Activated CD4-positive, alpha-beta T cell treated with anti-CD3 and anti-CD28 coated beads for 4 hours (primary cell): ENCODE results near the gene FAM187B.

Experiments used
- DNase-seq, 2 donors: peaks; one replicate each; pipeline ENCODE4 v3.0.0-alpha.2; 2020

Gene FAM187B

DNA sequence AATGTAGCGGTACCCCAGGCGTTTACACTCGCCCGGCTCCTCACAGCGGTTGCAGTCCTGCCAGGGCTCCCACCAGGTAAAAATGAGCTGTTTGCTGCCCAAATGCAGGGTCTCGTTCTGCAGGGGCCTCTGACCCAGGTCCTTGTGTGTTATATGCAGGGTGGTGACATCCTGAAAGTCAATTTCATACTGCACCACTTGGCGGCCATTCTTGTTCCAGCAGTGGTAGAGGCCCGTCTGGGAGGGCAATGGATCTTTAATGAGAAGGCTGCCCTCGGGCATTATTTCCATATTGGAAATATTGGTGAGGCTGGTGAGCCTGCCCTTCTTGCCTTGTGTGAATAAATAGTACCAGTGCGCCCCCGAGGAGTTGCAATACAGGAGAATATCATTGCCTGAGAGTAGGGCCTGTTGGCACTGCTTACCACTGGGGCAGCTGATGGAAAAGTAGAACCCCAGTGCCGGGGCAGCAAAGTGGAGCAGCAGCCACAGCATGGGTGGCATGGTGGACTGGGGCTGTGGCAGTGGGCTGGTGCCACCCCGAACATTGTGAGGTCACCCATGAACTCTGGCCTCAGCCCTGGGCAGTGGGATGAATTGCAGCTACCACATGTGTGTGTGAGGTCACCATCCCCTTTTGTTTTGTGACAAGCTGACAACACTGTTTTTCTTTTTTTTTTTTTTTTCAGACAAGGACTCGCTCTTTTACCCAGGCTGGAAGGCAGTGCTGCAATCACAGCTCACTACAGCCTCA is at the start of gene FAM187B:
FAM187B (minus strand) TSS at position 563 of the 754 bp plus-strand sequence; CDS start at position 504, 59 bp downstream.
- no peak for DNase-seq

DNA sequence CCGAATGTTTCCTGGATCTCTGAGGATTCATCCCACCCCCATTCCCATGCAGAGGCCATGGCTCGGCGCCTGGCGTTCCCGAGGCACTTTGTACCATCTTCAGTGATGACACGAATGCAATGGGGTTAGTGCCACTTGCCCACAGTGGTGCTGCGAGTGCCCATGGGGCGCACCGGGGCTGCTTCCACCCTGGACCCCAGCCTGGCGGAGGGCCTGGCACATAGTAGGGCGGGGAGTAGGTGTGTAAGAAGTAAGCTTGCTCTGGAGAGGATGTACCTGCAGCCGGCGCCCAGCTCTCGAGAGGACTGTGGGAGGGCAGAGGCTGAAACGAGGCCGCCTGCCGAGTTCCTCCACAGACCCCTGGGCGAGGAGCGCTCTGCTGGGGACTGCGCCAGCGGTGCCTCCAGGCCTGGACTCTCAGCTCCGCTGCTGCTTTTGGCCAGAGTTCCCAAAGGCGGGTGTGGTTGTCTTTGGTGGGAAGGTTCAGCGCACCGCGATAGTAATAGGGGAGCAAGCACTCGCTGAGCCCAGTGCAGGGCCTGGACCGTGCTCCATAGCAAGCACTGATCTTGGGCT is 48.3 kb upstream of the FAM187B start:
- DNase-seq: no peak

DNA sequence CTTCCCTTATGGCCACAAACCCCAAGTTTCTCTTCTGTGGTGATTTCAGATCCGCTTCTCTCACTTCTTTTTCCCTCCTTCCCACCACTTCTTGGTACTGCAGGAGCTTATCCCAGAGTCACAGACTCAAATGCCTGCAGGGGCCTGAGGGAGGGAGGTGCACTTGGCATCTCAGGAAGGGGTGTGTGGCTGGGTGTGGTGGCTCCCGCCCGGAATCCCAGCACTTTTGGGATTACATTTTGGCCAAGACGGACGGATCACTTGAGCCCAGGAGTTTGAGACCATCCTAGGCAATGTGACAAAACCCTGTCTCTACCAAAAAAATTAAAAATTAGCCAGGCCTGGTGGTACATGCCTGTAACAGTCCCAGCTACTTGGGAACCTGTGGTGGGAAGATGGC is 45.8 kb upstream of the FAM187B start:
- DNase-seq: no peak

DNA sequence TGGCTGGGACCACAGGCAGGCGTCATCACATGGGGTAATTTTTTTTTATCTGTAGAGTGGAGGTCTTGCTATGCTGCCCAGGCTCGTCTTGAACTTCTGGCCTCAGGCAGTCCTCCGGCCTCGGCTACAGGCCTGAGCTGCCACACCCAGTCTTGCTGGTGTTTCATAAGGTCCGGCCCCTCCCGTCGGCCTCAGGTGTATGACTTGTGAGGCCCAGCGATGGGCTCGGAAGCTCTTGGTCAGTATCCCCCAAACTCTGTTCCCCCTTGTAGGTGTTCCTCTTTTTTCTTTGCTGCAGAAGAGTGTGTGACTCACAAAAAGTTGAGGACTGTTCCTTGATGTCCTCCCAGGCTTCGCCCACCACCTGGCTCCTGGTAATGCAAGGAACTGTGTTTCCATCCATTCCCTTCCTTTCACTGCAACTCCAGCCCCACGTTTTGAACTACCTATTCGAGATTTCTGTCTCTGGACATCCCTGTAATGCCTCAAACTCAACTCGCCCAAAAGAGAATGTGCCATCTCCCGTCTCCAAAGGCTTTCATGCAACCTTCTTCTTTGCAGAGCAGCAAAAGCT is 45.2 kb upstream of the FAM187B start:
- DNase-seq: no peak

DNA sequence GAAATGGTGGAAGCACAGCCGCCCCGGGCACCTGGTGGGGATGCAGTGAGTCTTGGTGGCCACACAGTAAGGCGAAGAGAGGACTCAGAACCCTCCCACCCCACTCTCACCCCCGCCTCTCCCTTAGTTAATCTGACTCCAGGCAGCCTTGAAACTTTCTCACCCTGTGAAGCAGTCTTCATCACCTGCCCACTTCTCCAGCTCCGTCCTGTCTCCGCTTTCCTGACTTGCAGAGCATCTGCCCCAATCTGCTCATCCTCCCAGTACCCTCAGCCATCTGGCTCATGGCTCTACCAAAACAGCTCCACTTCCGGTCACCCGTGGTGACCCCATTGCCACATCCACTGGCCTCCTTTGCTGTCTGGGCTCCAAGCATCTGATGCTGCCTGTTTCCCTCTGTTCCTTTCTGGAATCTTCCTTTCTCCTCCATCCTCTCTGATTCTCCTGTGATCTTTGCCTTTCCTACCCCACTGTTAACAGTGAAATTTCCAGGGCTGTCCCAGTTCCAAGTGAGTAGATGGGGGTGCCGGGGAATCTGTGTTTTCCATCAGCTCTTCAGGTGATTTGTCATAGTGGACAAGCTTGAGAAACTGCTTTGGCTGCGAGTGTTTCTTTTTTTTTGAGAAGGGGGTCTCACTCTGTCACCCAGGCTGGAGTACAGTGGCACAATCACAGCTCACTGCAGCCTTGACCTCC is 44.6 kb upstream of the FAM187B start:
- DNase-seq: no peak

DNA sequence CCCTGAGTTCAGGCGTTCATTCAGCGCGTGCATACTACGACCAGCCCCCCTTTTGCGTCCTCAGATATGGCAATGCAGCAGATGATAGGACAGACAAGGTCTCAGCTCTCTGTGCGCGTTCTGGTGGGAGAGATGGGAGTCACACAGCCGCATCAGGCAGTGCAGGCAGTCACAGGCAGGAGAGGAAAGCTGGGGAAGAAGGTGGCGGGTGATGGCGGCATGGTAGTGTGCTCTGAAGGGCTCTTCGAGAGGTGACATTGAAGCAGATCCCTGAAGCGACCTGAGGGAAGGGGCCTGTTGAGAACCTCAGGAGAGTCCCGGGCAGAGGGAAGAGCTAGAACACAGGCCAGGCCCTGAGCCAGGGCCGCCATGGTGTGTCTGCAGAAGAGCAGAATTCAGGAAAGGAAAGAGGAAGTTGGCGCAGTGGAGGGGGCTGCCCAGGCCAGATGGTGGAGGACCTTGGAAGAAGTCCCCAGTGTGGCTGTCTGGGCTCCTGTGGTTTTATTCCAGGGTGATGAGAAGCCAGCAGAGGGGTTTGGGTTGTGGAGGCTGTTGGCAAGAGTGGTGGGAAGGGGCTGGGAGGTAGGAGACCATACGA is 43.7 kb upstream of the FAM187B start:
- DNase-seq: no peak

DNA sequence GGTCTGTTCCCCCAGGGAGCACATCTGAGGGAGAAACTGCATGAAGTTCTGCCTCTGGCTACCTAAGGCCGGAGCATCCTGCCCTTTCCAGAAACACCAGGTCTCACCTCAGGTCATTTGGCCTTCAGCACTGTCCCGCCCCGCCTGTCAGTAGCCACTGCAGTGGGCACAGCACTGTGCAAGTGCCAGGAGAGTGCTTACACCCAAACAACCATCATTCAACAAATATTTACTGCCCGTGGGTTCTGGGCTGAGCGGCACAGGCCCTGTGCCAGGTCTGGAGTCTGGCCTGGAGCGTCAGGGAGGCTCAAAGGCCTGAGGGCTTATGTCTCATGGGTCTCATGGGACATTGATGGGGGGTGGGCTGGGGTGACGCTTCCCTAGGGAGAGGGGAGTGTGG is 43.0 kb upstream of the FAM187B start:
- no peak for DNase-seq

DNA sequence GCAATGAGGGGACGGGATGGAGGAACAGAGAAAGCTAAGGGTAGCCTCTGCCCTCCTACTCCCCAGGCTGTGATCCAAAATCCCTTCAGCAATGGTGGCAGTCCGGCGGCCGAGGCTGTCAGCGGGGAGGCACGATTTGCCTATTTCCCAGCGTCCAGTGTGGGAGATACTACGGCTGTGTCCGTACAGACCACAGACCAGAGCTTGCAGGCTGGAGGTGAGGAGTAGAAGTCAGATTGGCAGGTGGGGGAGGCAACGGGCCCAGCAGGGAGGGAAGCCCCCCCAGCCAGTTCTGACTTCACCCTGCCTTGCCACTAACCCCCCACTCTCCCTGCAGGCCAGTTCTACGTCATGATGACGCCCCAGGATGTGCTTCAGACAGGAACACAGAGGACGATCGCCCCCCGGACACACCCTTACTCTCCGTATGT is 41.9 kb upstream of the FAM187B start:
- no peak for DNase-seq

DNA sequence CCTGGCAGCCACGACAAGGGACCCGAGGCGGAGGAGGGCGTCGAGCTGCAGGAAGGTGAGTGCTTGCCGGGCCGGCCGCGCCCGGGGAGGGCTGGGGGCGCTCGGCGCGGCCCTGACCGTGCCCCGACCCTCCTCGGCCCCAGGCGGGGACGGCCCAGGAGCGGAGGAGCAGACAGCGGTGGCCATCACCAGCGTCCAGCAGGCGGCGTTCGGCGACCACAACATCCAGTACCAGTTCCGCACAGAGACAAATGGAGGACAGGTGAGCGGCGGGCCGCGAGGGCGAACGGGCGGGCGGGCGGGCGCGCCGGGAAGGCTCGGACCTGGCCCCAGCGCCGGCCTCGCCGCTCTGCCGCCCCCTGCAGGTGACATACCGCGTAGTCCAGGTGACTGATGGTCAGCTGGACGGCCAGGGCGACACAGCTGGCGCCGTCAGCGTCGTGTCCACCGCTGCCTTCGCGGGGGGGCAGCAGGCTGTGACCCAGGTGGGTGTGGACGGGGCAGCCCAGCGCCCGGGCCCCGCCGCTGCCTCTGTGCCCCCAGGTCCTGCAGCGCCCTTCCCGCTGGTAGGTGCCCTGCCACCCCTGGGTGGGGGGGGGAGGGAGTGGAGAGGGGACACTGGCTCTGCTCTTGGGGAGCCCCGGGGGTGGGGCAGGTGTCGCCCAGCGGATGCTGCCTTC is 41.0 kb upstream of the FAM187B start:
- peak; percentile 70 to 77 for DNase-seq

DNA sequence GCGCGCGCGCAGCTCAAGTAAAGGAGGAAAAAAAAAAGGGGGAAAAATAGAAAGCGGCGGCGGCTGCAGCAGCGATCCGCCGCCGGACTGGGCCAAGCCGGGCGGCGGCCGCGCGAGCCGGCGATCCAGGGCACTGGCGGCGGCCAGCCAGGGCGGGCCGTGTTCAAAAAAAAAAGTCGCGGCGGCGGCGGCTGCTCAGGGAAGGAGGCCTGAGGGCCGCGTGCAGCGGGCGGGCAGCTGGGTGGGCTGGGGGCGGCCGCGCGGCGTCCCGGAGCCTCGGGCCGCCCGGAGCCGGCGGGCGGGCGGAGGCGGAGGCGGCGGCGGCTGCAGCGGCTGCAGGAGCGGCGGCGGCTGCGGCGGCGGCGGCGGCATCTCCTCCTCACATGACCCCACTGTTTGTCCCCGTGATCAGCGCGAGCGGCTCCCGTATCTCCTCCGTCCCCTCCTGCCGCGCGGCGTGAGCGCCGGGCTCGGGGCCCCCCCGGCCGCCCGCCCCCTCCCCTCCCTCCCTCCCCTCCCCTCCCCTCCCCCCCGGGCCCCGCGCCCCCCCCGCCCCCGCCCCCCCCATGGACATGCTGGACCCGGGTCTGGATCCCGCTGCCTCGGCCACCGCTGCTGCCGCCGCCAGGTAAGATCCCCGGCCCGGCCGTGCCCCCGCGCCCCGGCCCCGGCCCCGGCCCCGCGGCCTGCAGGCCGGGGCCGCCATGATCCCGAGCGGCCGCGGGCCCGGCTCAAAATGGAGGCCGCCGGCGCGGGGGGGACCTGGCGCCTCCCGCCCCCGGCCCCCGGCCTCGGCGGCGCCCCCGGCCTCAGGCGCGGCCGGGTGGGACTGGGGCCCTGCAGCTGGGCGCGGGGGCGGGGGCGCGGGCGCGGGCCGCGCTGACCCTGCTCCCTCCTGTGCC is 40.2 kb upstream of the FAM187B start, which contains the start of gene USF2:
USF2 (plus strand) TSS at position 427 of the 902 bp plus-strand sequence; CDS start at position 567, 140 bp downstream.
- peak; percentile 35 to 52 for DNase-seq

DNA sequence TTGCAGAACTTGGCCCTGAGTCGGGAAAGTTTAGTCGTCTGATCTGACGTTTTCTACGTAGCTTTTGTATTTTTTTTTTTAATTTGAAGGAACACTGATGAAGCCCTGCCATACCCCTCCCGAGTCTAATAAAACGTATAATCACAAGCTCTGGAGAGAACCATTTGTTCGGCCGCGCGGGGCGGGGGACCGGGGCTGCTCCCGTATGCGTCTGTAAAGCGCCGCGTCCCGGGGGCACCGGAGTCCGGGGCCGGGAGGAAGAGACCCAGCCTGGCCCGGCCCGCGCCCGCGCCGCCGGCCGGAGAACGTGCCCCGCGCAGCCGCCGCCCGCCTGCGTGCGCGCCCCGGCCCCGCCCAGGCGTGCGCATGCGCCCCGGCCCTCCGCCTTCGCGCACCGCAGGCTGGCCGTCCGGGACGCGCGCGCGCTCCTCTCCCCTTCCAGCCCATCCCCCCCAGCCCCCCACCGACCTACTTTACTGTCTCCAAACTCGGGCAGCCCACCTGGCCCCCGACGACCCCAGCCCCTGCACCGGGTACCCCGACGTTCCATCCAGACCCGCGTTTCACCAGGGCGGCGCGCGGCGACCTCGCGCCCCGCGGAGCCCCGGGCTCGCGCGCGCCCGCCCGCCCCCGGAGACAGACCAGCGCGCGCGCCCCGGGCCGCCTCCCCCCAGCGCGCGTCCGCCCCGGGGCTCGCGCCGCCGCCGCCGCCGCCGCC is 39.4 kb upstream of the FAM187B start:
- DNase-seq: peak; percentile 63 to 75

DNA sequence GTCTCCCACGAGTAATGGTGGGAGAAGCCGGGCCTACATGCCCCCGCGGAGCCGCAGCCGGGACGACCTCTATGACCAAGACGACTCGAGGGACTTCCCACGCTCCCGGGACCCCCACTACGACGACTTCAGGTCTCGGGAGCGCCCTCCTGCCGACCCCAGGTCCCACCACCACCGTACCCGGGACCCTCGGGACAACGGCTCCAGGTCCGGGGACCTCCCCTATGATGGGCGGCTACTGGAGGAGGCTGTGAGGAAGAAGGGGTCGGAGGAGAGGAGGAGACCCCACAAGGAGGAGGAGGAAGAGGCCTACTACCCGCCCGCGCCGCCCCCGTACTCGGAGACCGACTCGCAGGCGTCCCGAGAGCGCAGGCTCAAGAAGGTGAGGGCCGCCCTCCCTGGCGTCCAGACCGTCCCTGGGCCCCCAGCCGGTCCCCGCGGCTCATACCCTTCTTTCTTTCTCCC is 38.8 kb upstream of the FAM187B start:
- DNase-seq: peak; percentile 53 to 58

DNA sequence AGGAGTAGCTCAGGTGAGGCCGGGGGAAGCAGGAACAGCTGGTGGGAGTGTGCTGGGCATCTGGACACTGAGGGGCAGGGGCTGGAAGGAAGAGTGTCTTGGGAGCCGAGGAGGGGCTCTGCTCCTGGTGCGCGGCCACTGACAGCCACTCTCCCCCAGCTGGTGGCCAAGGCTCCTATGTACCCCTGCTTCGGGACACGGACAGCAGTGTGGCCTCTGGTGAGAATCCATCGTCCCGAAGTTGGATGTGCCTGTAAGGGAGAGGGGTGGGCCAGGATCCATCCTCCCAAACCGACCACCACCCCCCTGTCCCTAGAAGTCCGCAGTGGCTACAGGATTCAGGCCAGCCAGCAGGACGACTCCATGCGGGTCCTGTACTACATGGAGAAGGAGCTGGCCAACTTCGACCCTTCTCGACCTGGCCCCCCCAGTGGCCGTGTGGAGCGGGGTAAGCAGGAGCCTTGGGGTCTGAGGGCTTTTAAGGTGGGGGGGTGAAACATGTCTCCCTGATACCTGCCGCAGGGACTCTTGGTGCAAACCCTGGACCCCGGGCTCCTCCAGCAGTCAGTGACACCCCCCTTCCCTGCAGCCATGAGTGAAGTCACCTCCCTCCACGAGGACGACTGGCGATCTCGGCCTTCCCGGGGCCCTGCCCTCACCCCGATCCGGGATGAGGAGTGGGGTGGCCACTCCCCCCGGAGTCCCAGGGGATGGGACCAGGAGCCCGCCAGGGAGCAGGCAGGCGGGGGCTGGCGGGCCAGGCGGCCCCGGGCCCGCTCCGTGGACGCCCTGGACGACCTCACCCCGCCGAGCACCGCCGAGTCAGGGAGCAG is 38.2 kb upstream of the FAM187B start:
- no peak for DNase-seq

DNA sequence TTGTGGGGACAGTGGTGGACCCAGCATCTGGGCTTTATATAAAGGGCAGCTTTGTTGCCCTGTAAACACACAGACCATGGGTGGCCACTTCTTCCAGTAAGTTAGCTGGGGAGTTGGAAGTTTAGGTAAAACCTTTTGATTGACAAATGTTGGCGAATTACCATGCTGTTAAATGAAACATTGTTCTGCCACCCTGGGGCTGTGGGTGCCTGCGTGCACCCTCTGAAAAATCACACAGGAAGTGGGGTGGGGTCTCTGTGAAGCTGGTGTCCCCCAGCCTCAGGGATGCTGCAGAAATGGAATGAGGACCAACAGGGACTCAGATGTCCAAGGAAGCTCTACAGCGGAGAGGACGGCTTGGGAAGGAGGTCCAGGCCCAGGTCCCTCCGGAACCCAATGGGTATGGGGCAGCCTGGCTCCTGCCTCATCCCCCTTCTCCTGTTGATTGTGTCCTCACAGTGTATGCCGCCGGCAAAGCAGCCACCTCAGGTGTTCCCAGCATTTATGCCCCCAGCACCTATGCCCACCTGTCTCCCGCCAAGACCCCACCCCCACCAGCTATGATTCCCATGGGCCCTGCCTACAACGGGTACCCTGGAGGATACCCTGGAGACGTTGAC is 37.5 kb upstream of the FAM187B start:
- no peak for DNase-seq

DNA sequence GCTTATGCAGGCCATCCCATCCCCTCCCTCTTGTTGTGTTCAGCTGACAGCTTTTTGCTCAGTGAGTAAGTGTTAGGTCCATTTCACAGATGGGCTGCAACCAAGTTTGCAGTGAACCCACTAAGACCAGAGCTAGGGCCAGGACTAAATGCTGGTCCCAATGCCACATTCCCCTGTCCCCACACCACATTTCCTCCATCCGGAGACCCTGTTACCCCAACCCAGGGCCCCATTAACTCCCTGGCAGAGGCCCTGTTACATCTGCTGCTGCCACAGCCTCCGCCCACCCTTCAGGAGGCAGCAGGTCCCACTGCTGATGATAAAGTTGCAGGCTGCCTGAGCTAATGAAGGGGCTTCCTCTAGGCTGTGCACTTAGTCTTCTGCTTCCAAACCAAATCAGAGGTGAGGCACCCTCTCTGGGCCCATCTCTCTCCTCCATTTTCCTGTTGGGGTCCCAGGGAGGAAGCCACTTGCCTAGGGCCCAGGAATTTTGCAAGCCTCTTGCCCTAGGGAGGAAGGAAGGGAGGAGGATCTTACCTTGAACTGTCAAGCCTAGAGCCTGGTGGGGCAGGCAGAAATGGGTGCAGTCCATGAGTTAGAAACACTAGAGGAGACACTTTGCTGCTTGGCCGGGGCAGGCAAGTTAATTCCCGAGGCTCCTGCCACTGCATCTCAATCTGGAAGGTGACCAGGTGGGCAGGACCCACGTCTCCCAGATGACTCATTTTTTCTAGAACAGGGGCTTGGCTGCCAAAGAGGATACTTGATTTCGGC is 36.8 kb upstream of the FAM187B start:
- no peak for DNase-seq

DNA sequence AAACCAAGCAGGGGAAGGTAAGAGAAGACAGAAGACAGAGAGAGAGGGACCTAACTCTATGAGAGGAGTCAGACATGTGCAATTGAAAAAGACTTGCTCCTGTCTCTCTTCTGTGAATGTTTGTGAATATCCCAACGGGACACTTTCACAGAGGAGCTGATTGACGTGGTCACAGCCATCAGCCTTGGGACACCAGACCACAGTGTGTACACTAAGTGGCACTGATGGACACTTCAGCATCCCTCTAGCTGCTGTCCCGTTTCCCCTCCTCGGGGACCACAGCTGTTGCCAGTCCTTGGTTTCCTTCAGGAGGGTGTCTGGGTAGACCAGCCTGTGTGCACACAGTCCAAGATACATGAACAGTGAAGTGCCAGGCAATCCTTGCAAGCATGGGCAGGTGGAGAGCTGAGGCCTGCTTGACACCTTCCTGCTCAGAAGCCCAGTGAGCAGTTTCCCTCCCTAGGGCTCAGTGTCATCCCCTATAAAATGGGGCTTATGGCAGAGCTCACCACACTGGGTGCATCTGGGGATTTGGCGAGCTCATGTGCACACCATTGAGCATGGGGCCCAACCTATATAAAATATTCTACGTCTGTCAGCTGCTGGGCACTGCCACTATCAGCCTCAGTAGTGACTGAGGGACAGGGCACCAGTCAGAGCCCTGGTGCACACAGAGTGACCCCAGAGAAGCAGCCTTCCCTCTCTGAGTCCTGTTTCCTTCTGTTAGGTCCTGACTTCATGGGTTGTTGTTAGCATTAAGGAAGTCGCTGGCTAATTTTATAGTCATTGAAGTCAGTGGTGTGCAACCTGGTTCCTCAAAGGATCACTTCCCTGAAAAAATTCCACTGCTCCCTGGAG is 36.0 kb upstream of the FAM187B start:
- no peak for DNase-seq

DNA sequence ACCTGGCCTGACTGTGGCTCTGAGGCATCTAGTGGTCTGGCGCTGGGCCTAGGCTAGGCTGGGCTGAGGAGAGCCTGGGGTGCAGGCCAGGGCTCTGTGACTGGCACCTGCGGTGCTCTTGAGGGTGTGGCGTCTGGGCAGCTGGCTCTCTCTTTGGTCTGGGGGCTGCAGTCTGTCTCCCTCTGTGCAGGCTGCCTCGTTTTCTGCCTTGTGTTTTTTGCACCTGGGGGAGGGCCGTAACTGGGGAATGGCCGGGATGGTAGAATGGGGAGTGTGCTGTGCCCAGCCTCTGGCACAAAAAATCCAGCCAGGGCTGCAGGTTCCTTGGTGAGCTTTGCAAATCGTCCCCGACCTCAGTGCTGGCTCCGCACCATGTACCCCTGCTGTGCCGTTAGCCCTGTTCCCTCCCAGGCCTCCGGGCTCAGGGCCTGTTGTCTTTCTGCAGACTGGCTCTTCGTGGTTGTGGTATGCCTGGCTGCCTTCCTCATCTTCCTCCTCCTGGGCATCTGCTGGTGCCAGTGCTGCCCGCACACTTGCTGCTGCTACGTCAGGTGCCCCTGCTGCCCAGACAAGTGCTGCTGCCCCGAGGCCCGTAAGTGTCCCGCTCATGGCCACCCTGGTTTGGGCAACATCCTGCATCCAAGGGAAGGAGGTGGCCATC is 33.7 kb upstream of the FAM187B start:
- DNase-seq: no peak
